Measurements from ENCODE around the gene SCRN2.

SCRN2 gene

DNA sequence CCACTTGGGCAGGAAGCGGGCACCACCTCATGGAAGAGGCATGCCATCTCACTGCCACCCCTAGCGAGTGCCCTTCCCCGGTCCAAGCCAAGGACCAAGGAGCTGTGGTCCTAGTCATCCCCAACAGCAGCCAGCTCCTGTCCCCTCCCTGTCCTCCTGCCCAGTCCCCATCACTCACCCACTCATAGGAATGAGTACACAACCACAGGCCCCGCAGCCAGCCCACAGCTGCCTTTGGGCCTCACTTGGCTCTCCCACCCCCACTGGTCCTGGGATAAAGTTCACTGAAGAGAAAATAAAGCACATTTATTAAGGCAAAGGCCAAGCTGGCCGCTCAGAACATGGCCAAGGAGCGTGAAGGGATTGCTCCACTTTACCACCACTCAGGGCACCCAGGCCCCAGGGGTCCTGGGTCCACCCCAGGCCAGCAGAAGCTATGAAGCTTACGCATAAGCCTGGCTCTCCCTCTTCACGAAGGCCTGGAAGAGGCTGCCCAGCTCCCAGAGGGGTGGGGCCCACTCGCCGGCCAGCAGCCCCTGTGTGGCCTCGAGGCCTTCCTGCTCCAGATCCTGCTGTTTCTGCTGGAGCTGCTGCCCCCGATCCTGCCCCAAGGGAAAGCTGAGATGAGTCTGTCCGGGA, 3.6 kb downstream of the SCRN2 start:
- Histone ChIP-seq H2AFZ (ENCODE audit: low read depth) (no peak overlapping the region), H3K4me3 (IDR thresholded peaks at IDR 0.05; ENCODE audit: insufficient read depth, low read depth, low read length) (no peak overlapping the region), H3K79me2 (ENCODE audit: insufficient read depth, low read depth) (no peaks in the 10 kb centered on the region), H3K4me2 (no peak overlapping the region), H3K36me3 (ENCODE audit: insufficient read depth) (no peaks in the 10 kb centered on the region), H3K9ac (no peak overlapping the region), H3K27ac (no peak overlapping the region), H4K20me1 (ENCODE audit: insufficient read depth) (no peaks in the 10 kb centered on the region), H3K27me3 (ENCODE audit: insufficient read depth, low read depth) (no peaks in the 10 kb centered on the region), H3K4me1 (ENCODE audit: low read depth, poor library complexity, severe bottlenecking) (peaks cover 14% of the 10 kb centered on the region)
- TF ChIP-seq, protein P1, sequence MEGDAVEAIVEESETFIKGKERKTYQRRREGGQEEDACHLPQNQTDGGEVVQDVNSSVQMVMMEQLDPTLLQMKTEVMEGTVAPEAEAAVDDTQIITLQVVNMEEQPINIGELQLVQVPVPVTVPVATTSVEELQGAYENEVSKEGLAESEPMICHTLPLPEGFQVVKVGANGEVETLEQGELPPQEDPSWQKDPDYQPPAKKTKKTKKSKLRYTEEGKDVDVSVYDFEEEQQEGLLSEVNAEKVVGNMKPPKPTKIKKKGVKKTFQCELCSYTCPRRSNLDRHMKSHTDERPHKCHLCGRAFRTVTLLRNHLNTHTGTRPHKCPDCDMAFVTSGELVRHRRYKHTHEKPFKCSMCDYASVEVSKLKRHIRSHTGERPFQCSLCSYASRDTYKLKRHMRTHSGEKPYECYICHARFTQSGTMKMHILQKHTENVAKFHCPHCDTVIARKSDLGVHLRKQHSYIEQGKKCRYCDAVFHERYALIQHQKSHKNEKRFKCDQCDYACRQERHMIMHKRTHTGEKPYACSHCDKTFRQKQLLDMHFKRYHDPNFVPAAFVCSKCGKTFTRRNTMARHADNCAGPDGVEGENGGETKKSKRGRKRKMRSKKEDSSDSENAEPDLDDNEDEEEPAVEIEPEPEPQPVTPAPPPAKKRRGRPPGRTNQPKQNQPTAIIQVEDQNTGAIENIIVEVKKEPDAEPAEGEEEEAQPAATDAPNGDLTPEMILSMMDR (conservative IDR thresholded peaks at IDR 0.05; ENCODE audit: low read depth, low read length): no peak

DNA sequence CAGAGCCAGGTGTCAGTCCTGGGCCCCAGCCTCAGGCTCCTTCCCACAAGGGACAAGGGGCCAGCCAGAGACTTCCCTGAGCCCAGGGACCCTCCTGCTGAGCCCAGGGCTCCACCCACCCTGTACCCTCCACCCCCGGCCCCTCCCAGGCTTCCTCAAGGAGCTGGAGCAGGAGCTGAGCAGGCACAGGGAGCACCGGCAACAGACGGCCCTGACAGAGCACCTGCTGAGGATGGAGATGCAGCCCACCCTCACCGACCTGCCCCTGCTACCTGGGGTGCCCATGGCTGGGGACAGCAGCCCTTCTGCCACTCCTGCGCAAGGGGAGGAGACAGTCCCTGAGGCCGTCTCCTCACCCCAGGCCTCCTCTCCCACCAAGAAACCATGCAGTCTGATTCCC, 4.5 kb downstream of the SCRN2 start:
- peaks cover 14% of the 10 kb centered on the region for H3K4me1 ChIP-seq (ENCODE audit: low read depth, poor library complexity, severe bottlenecking)
- no peaks in the 10 kb centered on the region for H3K36me3 ChIP-seq (ENCODE audit: insufficient read depth)
- H3K27me3 ChIP-seq (ENCODE audit: insufficient read depth, low read depth): no peaks in the 10 kb centered on the region
- no peaks in the 10 kb centered on the region for H4K20me1 ChIP-seq (ENCODE audit: insufficient read depth)
- no peak overlapping the region for H3K4me3 ChIP-seq (IDR thresholded peaks at IDR 0.05; ENCODE audit: insufficient read depth, low read depth, low read length)
- no peak overlapping the region for H3K27ac ChIP-seq
- TF ChIP-seq, protein P1 (conservative IDR thresholded peaks at IDR 0.05; ENCODE audit: low read depth, low read length): no peak
- H3K79me2 ChIP-seq (ENCODE audit: insufficient read depth, low read depth): no peaks in the 10 kb centered on the region
- no peak overlapping the region for H3K4me2 ChIP-seq
- no peak overlapping the region for H3K9ac ChIP-seq
- H2AFZ ChIP-seq (ENCODE audit: low read depth): no peak overlapping the region

DNA sequence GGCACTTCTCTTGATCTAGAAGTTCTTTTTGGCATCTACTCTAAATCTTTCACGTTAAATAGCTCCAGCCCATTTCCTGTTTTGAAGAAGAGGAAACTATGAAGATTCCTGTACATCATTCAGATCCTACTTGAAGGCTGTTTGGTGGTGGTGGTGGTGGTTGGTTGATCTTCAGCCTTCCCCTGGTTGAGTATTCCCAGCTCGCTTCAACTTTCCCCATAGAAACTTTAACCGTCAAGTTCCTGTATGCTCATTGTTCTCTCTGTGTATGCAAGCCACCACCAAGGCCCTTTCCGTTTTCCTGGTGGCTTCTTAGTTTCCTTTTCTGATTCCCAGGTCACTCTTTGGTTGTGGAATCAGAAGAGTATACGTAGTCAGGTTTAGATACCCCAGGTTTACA, 6.3 kb downstream of the SCRN2 start:
- TF ChIP-seq, protein P1 (conservative IDR thresholded peaks at IDR 0.05; ENCODE audit: low read depth, low read length): no peak
- Histone ChIP-seq H3K27ac (no peak overlapping the region), H3K4me3 (IDR thresholded peaks at IDR 0.05; ENCODE audit: insufficient read depth, low read depth, low read length) (no peak overlapping the region), H2AFZ (ENCODE audit: low read depth) (no peak overlapping the region), H4K20me1 (ENCODE audit: insufficient read depth) (no peaks in the 10 kb centered on the region), H3K36me3 (ENCODE audit: insufficient read depth) (no peaks in the 10 kb centered on the region), H3K4me2 (no peak overlapping the region), H3K27me3 (ENCODE audit: insufficient read depth, low read depth) (no peaks in the 10 kb centered on the region), H3K79me2 (ENCODE audit: insufficient read depth, low read depth) (peaks cover 11% of the 10 kb centered on the region; the same call in 1 of the 2 replicates), H3K4me1 (ENCODE audit: low read depth, poor library complexity, severe bottlenecking) (peaks cover 11% of the 10 kb centered on the region), H3K9ac (no peak overlapping the region)

DNA sequence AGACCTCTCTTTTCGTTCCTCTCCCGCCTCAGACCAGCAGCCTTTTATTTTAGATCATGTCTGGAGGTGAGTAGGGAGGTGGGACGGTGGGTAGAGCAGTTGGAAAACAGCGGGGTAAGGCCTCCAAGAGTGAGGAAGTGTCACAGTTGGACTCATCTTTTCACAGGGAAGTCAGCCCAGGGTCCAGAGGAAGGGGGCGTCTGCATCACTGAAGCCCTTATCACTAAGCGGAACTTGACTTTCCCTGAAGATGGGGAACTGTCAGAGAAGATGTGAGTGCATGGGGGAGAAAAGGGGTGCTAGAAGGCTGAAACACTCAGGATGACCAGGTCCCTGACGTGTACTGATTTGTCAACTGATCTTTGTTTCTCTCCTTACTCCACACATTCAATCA, 9.1 kb downstream of the SCRN2 start:
- H3K36me3 ChIP-seq (ENCODE audit: insufficient read depth): no peaks in the 10 kb centered on the region
- peaks cover 30% of the 10 kb centered on the region for H3K79me2 ChIP-seq (ENCODE audit: insufficient read depth, low read depth)
- H3K4me3 ChIP-seq (IDR thresholded peaks at IDR 0.05; ENCODE audit: insufficient read depth, low read depth, low read length): no peak overlapping the region
- H3K27me3 ChIP-seq (ENCODE audit: insufficient read depth, low read depth): no peaks in the 10 kb centered on the region
- H3K4me2 ChIP-seq: peak overlapping the region; percentile 93
- 0 out of 2 replicates have a peak overlapping the region, but pooled peaks have one; percentile 94 for H3K27ac ChIP-seq
- H4K20me1 ChIP-seq (ENCODE audit: insufficient read depth): no peaks in the 10 kb centered on the region
- H3K9ac ChIP-seq: peak overlapping the region; percentile 9; the same call in 1 of the 2 replicates
- peak overlapping the region; percentile 91 for H2AFZ ChIP-seq (ENCODE audit: low read depth)
- H3K4me1 ChIP-seq (ENCODE audit: low read depth, poor library complexity, severe bottlenecking): peaks cover 29% of the 10 kb centered on the region
- TF ChIP-seq, protein P1 (conservative IDR thresholded peaks at IDR 0.05; ENCODE audit: low read depth, low read length): no peak
